Neuronal stem cell (in vitro differentiated cells): Measurements from ENCODE around the gene MRNIP.

ENCODE experiments used
- DNase-seq: peaks from one replicate; pipeline ENCODE4 v3.0.0-alpha.2; 2013; ENCODE audit warnings: low spot score
- H2AFZ ChIP-seq: one replicate; pipeline ENCODE4 v1.6.1; 2013; ENCODE audit warnings: mild to moderate bottlenecking, low read length, inconsistent platforms
- H2AK5ac ChIP-seq: 2 replicates; pipeline ENCODE4 v1.6.1; 2013; ENCODE audit warnings: low read depth, mild to moderate bottlenecking, inconsistent platforms, low read length, moderate library complexity, mixed read lengths
- H2BK120ac ChIP-seq: 2 replicates; pipeline ENCODE4 v1.6.1; 2013; ENCODE audit warnings: low read depth, mild to moderate bottlenecking, inconsistent platforms, low read length, moderate library complexity, mixed read lengths
- H2BK12ac ChIP-seq: one replicate; pipeline ENCODE4 v1.6.1; 2013; ENCODE audit warnings: low read length, inconsistent platforms
- H2BK15ac ChIP-seq: 2 replicates; pipeline ENCODE4 v1.6.1; 2013; ENCODE audit warnings: mild to moderate bottlenecking, low read length, inconsistent platforms, mixed read lengths
- H2BK5ac ChIP-seq: one replicate; pipeline ENCODE4 v1.6.1; 2013; ENCODE audit warnings: inconsistent platforms, mild to moderate bottlenecking, low read length, moderate library complexity
- H3K14ac ChIP-seq: one replicate; pipeline ENCODE4 v1.6.1; 2013; ENCODE audit warnings: low read length, inconsistent platforms
- H3K18ac ChIP-seq: 2 replicates; pipeline ENCODE4 v1.6.1; 2013; ENCODE audit warnings: low read length, inconsistent platforms
- H3K23ac ChIP-seq: 2 replicates; pipeline ENCODE4 v1.6.1; 2013; ENCODE audit warnings: low read depth, mild to moderate bottlenecking, mixed read lengths, low read length, inconsistent platforms; ENCODE audit not compliant: poor library complexity
- H3K27ac ChIP-seq: replicated peaks from 3 replicates; pipeline ENCODE4 v1.5.1; 2013; ENCODE audit warnings: low read length, inconsistent platforms
- H3K27me3 ChIP-seq, 3 experiments: 2 replicates each; pipeline ENCODE4 v1.6.1; 2013; ENCODE audit warnings: low read length in 3 of 3, mild to moderate bottlenecking in 2 of 3, inconsistent platforms in 1 of 3, low read depth in 1 of 3, mixed read lengths in 1 of 3, moderate library complexity in 1 of 3; ENCODE audit not compliant: control insufficient read depth in 3 of 3, insufficient read depth in 3 of 3
- H3K36me3 ChIP-seq, 2 donors: replicated peaks in 1 of 2; 2 replicates each; pipeline ENCODE4 v1.6.1; 2013; ENCODE audit warnings: low read length in 2 of 2; ENCODE audit not compliant: control insufficient read depth in 2 of 2, insufficient read depth in 2 of 2
- H3K4ac ChIP-seq: 2 replicates; pipeline ENCODE4 v1.6.1; 2013; ENCODE audit warnings: inconsistent platforms, mild to moderate bottlenecking, low read length, moderate library complexity
- H3K4me1 ChIP-seq, 2 donors: 1 replicate in 1 of 2; 2 replicates in 1 of 2; pipeline ENCODE4 v1.6.1; 2013; ENCODE audit warnings: low read length in 2 of 2, low read depth in 1 of 2; ENCODE audit not compliant: control insufficient read depth in 2 of 2, insufficient read depth in 1 of 2
- H3K4me2 ChIP-seq: one replicate; pipeline ENCODE4 v1.6.1; 2013; ENCODE audit warnings: mild to moderate bottlenecking, low read length, inconsistent platforms; ENCODE audit not compliant: insufficient read depth, poor library complexity, severe bottlenecking
- H3K4me3 ChIP-seq, 2 donors: 2 replicates each; pipeline ENCODE4 v1.5.1; 2013; ENCODE audit warnings: low read length in 2 of 2, mild to moderate bottlenecking in 2 of 2, inconsistent platforms in 1 of 2, moderate library complexity in 1 of 2
- H3K79me1 ChIP-seq: one replicate; pipeline ENCODE4 v1.6.1; 2013; ENCODE audit warnings: low read depth, mild to moderate bottlenecking, inconsistent platforms, low read length, moderate library complexity
- H3K9ac ChIP-seq: one replicate; pipeline ENCODE4 v1.6.1; 2013; ENCODE audit warnings: mild to moderate bottlenecking, low read depth, low read length, inconsistent platforms; ENCODE audit not compliant: poor library complexity
- H3K9me3 ChIP-seq, 2 donors: replicated peaks in 1 of 2; 2 replicates each; pipeline versions ENCODE3 to v1.6.1; 2013; ENCODE audit warnings: low read length in 2 of 2, mild to moderate bottlenecking in 2 of 2, inconsistent platforms in 1 of 2, low read depth in 1 of 2, mixed read lengths in 1 of 2, moderate library complexity in 1 of 2; ENCODE audit not compliant: control insufficient read depth in 2 of 2, insufficient read depth in 1 of 2
- H4K8ac ChIP-seq: one replicate; pipeline ENCODE4 v1.6.1; 2013; ENCODE audit warnings: low read depth, mild to moderate bottlenecking, inconsistent platforms, low read length, moderate library complexity
- H4K91ac ChIP-seq: one replicate; pipeline ENCODE4 v1.6.1; 2013; ENCODE audit warnings: low read length, low read depth, mild to moderate bottlenecking, inconsistent platforms; ENCODE audit not compliant: poor library complexity
- WGBS, 2 donors: extraction: QIAGEN DNeasy Blood & Tissue Kit; methylation state at CpG; one replicate each; pipeline ENCODE4 v1.1.7; 2013; ENCODE audit warnings: missing lambda C conversion rate in 2 of 2, mixed read lengths in 1 of 2; ENCODE audit not compliant: insufficient read length in 2 of 2, insufficient replicate concordance in 1 of 2; ENCODE audit errors: extremely low coverage in 2 of 2; 5-methylcytosine and 5-hydroxymethylcytosine counted together

Gene MRNIP

GRCh38 chr5:179869641-179870402 lies 11.2 kb upstream of the MRNIP start:
- H4K8ac ChIP-seq: no peak overlapping the region
- no peak for DNase-seq
- no peaks in the 10 kb centered on the region for H3K27me3 ChIP-seq
- peak overlapping the region; percentile 63 for H2AK5ac ChIP-seq
- no peak overlapping the region for H3K4me3 ChIP-seq
- peak overlapping the region; percentile 67 for H3K18ac ChIP-seq
- H2BK5ac ChIP-seq: peak overlapping the region; percentile 61
- H3K9ac ChIP-seq: no peak overlapping the region
- peak overlapping the region; percentile 7 for H2BK120ac ChIP-seq
- H3K4me1 ChIP-seq: peaks cover 0 to 15% of the 10 kb centered on the region in 2 donors
- no peak overlapping the region for H2BK12ac ChIP-seq
- no peak overlapping the region for H2AFZ ChIP-seq
- peaks cover 4% of the 10 kb centered on the region for H3K79me1 ChIP-seq
- no CpG with 5 or more reads among the region's 16 CpGs for WGBS, 2 donors
- no peak overlapping the region for H2BK15ac ChIP-seq
- peak overlapping the region; percentile 26 for H3K27ac ChIP-seq
- H3K23ac ChIP-seq: no peak overlapping the region
- H3K14ac ChIP-seq: no peak overlapping the region
- H4K91ac ChIP-seq: no peak overlapping the region
- no peaks in the 10 kb centered on the region for H3K9me3 ChIP-seq
- H3K36me3 ChIP-seq: peaks cover 52 to 88% of the 10 kb centered on the region in 2 donors
- no peak overlapping the region for H3K4me2 ChIP-seq
- no peak overlapping the region for H3K4ac ChIP-seq

GRCh38 chr5:179869101-179869500 lies 10.5 kb upstream of the MRNIP start:
- Histone ChIP-seq H2BK12ac (no peak overlapping the region), H2BK5ac (peak overlapping the region; percentile 41), H3K4me1 (peaks cover 0 to 15% of the 10 kb centered on the region in 2 donors), H4K91ac (no peak overlapping the region), H3K9me3 (no peaks in the 10 kb centered on the region), H3K4ac (no peak overlapping the region), H4K8ac (peak overlapping the region; percentile 30), H3K27ac (no peak overlapping the region), H3K4me3 (no peak overlapping the region), H2BK15ac (no peak overlapping the region), H2AFZ (no peak overlapping the region), H3K36me3 (peaks cover 49 to 86% of the 10 kb centered on the region in 2 donors), H2AK5ac (peak overlapping the region; percentile 21), H3K9ac (no peak overlapping the region), H3K23ac (no peak overlapping the region), H2BK120ac (no peak overlapping the region), H3K4me2 (peak overlapping the region; percentile 3), H3K14ac (no peak overlapping the region), H3K79me1 (peaks cover 4% of the 10 kb centered on the region), H3K18ac (peak overlapping the region; percentile 74), H3K27me3 (no peaks in the 10 kb centered on the region)
- no peak for DNase-seq
- no CpG with 5 or more reads among the region's 5 CpGs for WGBS, 2 donors

- H2AK5ac ChIP-seq: peak overlapping the region; percentile 58
- H3K18ac ChIP-seq: peak overlapping the region; percentile 74
- H2BK15ac ChIP-seq: peak overlapping the region; percentile 96
- no peak overlapping the region for H3K4me2 ChIP-seq
- no peak overlapping the region for H4K8ac ChIP-seq
- no peak overlapping the region for H2BK12ac ChIP-seq
- peaks cover 0 to 15% of the 10 kb centered on the region in 2 donors for H3K4me1 ChIP-seq
- no peak overlapping the region for H3K14ac ChIP-seq
- peak overlapping the region; percentile 48 for H3K4ac ChIP-seq
- no peak overlapping the region for H4K91ac ChIP-seq
- peak overlapping the region; percentile 66 for H3K9ac ChIP-seq
- H2AFZ ChIP-seq: no peak overlapping the region
- WGBS, 2 donors: no CpG with 5 or more reads among the region's 14 CpGs
- H3K36me3 ChIP-seq: peaks cover 49 to 86% of the 10 kb centered on the region in 2 donors
- H3K23ac ChIP-seq: peak overlapping the region; percentile 87
- no peak overlapping the region for H3K4me3 ChIP-seq
- no peaks in the 10 kb centered on the region for H3K9me3 ChIP-seq
- H3K27ac ChIP-seq: peak overlapping the region; percentile 41
- DNase-seq: no peak
- H2BK120ac ChIP-seq: no peak overlapping the region
- peaks cover 4% of the 10 kb centered on the region for H3K79me1 ChIP-seq
- peak overlapping the region; percentile 41 for H2BK5ac ChIP-seq
- H3K27me3 ChIP-seq: no peaks in the 10 kb centered on the region
Measured at GRCh38 chr5:179868541-179868940, 9.9 kb upstream of the MRNIP start.

GRCh38 chr5:179867476-179867875 lies 8.9 kb upstream of the MRNIP start:
- Histone ChIP-seq H3K79me1 (peaks cover 4% of the 10 kb centered on the region), H3K14ac (no peak overlapping the region), H3K4ac (no peak overlapping the region), H2AK5ac (peak overlapping the region; percentile 21), H4K8ac (no peak overlapping the region), H3K18ac (no peak overlapping the region), H3K4me1 (peaks cover 0 to 15% of the 10 kb centered on the region in 2 donors), H3K27ac (no peak overlapping the region), H4K91ac (no peak overlapping the region), H3K4me2 (no peak overlapping the region), H2BK5ac (no peak overlapping the region), H3K36me3 (peaks cover 47 to 86% of the 10 kb centered on the region in 2 donors), H3K9me3 (peaks cover 0 to under 1% of the 10 kb centered on the region in 2 donors), H3K4me3 (no peak overlapping the region), H3K9ac (no peak overlapping the region), H3K27me3 (no peaks in the 10 kb centered on the region), H2AFZ (no peak overlapping the region), H2BK12ac (no peak overlapping the region), H2BK120ac (no peak overlapping the region), H3K23ac (no peak overlapping the region), H2BK15ac (no peak overlapping the region)
- no CpG with 5 or more reads among the region's 11 CpGs for WGBS, 2 donors
- no peak for DNase-seq
